Lower leg skin (tissue), 3 donors: Measurements from ENCODE around the gene ARHGAP25.

ENCODE experiments used
- POLR2A ChIP-seq, 2 donors: fragments of 450-650 bp; IDR thresholded peaks; one replicate each; pipeline ENCODE4 v1.6.1; 2016 to 2017; ENCODE audit warnings: antibody characterized with exemption in 2 of 2, mild to moderate bottlenecking in 1 of 2, moderate library complexity in 1 of 2
- TF ChIP-seq, protein P1 (sequence below), 3 donors: fragments of 450-650 bp; IDR thresholded peaks; one replicate each; pipeline ENCODE4 v1.5.1; 2016; ENCODE audit warnings: antibody characterized with exemption in 3 of 3, mild to moderate bottlenecking in 3 of 3, moderate library complexity in 2 of 3

DNA sequence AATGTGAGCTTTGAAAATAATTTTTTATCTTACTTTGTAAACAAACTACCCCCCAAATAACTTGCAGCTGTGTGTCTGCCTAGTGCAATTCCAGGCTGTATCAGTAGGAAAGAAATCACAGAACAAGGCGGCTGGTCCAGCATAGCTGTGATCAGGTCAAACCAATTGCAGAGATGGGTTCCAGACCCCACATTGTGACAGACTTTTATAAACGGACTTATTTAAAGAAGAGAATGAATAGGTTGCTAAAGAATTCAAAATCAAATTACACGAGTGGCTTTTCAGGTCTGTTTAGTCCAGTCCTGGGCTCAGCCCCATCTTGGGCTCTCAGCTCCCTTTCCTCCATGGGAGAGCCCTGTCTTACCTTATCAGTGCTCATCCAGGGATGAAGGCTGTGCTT is 125.5 kb downstream of the ARHGAP25 start:
- TF ChIP-seq, protein P1, sequence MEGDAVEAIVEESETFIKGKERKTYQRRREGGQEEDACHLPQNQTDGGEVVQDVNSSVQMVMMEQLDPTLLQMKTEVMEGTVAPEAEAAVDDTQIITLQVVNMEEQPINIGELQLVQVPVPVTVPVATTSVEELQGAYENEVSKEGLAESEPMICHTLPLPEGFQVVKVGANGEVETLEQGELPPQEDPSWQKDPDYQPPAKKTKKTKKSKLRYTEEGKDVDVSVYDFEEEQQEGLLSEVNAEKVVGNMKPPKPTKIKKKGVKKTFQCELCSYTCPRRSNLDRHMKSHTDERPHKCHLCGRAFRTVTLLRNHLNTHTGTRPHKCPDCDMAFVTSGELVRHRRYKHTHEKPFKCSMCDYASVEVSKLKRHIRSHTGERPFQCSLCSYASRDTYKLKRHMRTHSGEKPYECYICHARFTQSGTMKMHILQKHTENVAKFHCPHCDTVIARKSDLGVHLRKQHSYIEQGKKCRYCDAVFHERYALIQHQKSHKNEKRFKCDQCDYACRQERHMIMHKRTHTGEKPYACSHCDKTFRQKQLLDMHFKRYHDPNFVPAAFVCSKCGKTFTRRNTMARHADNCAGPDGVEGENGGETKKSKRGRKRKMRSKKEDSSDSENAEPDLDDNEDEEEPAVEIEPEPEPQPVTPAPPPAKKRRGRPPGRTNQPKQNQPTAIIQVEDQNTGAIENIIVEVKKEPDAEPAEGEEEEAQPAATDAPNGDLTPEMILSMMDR (IDR thresholded peaks at IDR 0.05): no peak
- TF ChIP-seq POLR2A (IDR thresholded peaks at IDR 0.05): no peak
